ENCODE data around the gene ACTN2.

Gene ACTN2

DNA sequence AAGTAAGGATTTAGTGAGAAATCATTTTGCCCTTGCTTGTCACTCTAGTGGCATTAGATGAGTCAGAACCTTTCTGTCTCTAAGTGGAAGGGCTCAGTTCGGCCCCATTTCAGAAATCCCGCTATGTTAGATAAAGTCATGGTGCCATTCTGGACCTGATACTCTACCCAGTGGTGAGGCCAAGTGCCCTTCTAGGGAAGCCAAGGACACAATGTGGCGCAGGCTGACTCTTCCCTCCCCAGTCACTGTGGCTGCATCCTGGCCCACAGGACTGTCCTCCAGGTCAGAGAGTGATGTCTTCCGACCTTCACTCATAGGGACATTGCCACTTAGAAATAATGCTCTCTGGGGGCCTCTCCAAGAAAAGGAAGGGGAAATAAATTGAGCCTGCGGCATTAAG, 60.5 kb downstream of the ACTN2 start:
- H3K27me3 ChIP-seq (ENCODE audit: insufficient read depth, low read length, poor library complexity, severe bottlenecking) = no peaks in the 10 kb centered on the region
- H3K4me1 ChIP-seq (ENCODE audit: insufficient read depth, low read length, poor library complexity, severe bottlenecking) = no peaks in the 10 kb centered on the region
- no peak overlapping the region for H3K9ac ChIP-seq (ENCODE audit: low read depth, low read length, poor library complexity, severe bottlenecking)
- H4K20me1 ChIP-seq (ENCODE audit: insufficient read depth, low read length, poor library complexity, severe bottlenecking) = no peaks in the 10 kb centered on the region
- H3K9me2 ChIP-seq (replicated peaks; ENCODE audit: low read depth, low read length) = no peaks in the 10 kb centered on the region
- H3K36me3 ChIP-seq (ENCODE audit: insufficient read depth, low read length) = no peaks in the 10 kb centered on the region
- H3F3A ChIP-seq (ENCODE audit: low read depth) = no peaks in the 10 kb centered on the region
- no peak for TF ChIP-seq EZH2phosphoT487 (IDR thresholded peaks at IDR 0.05; ENCODE audit: borderline replicate concordance)
- no peak overlapping the region for H3K4me2 ChIP-seq (ENCODE audit: low read depth, low read length, poor library complexity, severe bottlenecking)
- no peaks in the 10 kb centered on the region for H3K79me2 ChIP-seq (ENCODE audit: insufficient read depth, low read length)
- no peaks in the 10 kb centered on the region for H3K9me3 ChIP-seq (ENCODE audit: insufficient read depth, low read depth, low read length)
- H3K4me3 ChIP-seq (ENCODE audit: low read length, poor library complexity, severe bottlenecking) = no peak overlapping the region
- no peak overlapping the region for H2AFZ ChIP-seq (ENCODE audit: low read length)

DNA sequence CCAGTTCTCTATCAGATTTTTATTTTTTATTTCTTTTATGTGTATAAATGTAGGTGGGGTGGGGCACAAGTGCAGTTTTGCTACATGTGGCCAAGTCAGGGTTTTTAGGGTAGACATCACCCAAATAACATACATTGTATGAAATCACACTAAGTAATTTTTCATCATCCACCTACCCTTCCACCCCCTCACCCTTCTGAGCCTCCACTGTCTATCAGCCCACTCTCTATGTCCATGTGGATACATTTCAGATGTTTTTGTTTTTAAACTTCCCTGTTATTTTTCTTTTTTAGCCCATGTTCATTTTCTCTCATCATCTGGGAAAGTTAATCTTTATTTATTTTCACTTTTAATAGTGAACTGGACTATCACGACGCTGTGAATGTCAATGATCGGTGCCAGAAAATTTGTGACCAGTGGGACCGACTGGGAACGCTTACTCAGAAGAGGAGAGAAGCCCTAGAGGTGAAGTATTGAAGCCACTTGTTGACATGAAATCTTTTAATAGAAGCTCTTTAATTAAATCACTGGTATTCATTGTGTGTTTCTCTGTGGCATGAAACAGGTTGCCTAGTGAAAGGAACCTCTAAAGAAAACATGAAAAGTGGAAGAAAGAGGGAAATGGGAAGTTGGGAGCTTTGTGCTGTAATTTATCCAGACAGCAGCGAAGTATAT, 61.1 kb downstream of the ACTN2 start:
- no peaks in the 10 kb centered on the region for H4K20me1 ChIP-seq (ENCODE audit: insufficient read depth, low read length, poor library complexity, severe bottlenecking)
- H3K4me2 ChIP-seq (ENCODE audit: low read depth, low read length, poor library complexity, severe bottlenecking) = no peak overlapping the region
- H2AFZ ChIP-seq (ENCODE audit: low read length) = no peak overlapping the region
- no peak for TF ChIP-seq EZH2phosphoT487 (IDR thresholded peaks at IDR 0.05; ENCODE audit: borderline replicate concordance)
- TF ChIP-seq, protein P1, sequence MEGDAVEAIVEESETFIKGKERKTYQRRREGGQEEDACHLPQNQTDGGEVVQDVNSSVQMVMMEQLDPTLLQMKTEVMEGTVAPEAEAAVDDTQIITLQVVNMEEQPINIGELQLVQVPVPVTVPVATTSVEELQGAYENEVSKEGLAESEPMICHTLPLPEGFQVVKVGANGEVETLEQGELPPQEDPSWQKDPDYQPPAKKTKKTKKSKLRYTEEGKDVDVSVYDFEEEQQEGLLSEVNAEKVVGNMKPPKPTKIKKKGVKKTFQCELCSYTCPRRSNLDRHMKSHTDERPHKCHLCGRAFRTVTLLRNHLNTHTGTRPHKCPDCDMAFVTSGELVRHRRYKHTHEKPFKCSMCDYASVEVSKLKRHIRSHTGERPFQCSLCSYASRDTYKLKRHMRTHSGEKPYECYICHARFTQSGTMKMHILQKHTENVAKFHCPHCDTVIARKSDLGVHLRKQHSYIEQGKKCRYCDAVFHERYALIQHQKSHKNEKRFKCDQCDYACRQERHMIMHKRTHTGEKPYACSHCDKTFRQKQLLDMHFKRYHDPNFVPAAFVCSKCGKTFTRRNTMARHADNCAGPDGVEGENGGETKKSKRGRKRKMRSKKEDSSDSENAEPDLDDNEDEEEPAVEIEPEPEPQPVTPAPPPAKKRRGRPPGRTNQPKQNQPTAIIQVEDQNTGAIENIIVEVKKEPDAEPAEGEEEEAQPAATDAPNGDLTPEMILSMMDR (conservative IDR thresholded peaks at IDR 0.05; ENCODE audit: low read length) = no peak
- H3K9ac ChIP-seq (ENCODE audit: low read depth, low read length, poor library complexity, severe bottlenecking) = no peak overlapping the region
- no peaks in the 10 kb centered on the region for H3K4me1 ChIP-seq (ENCODE audit: insufficient read depth, low read length, poor library complexity, severe bottlenecking)
- H3K79me2 ChIP-seq (ENCODE audit: insufficient read depth, low read length) = no peaks in the 10 kb centered on the region
- H3K36me3 ChIP-seq (ENCODE audit: insufficient read depth, low read length) = no peaks in the 10 kb centered on the region
- no peaks in the 10 kb centered on the region for H3F3A ChIP-seq (ENCODE audit: low read depth)
- H3K9me2 ChIP-seq (replicated peaks; ENCODE audit: low read depth, low read length) = no peaks in the 10 kb centered on the region
- H3K4me3 ChIP-seq (ENCODE audit: low read length, poor library complexity, severe bottlenecking) = no peak overlapping the region
- no peaks in the 10 kb centered on the region for H3K9me3 ChIP-seq (ENCODE audit: insufficient read depth, low read depth, low read length)
- no peaks in the 10 kb centered on the region for H3K27me3 ChIP-seq (ENCODE audit: insufficient read depth, low read length, poor library complexity, severe bottlenecking)

DNA sequence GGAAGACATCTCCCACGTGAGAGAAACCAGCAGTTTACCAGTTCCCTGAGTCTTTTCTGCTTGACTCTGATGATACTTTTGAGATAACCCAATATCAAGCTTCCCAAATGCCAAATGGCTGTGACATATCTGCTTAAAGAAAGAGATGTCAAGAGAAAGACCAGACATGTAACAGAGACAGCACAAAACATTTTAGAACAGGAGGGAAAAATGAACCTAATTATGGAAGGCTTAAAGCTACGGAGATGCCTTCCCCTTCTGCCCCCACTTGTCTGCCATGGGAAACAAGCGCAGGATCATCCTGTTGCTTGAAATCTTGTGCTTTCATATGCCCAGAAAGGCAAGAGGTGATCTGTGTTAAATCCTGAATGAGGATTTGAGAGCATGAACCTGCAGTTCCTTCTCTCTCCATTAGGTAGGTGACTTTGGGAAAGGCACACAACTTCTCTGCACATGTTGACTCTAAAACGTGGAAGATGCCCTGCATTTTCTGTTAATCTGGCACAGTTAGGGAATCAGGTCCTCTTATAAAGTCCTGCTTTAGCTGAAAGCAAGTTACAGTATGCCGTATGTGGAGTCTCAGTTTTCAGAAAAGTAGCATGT, 62.1 kb downstream of the ACTN2 start:
- Histone ChIP-seq H2AFZ (ENCODE audit: low read length) (peak overlapping the region; percentile 21; the same call in 1 of the 2 replicates), H3K4me1 (ENCODE audit: insufficient read depth, low read length, poor library complexity, severe bottlenecking) (no peaks in the 10 kb centered on the region), H3K36me3 (ENCODE audit: insufficient read depth, low read length) (no peaks in the 10 kb centered on the region), H3K9me2 (replicated peaks; ENCODE audit: low read depth, low read length) (no peaks in the 10 kb centered on the region), H3F3A (ENCODE audit: low read depth) (no peaks in the 10 kb centered on the region), H3K27me3 (ENCODE audit: insufficient read depth, low read length, poor library complexity, severe bottlenecking) (no peaks in the 10 kb centered on the region), H3K4me3 (ENCODE audit: low read length, poor library complexity, severe bottlenecking) (no peak overlapping the region), H3K9ac (ENCODE audit: low read depth, low read length, poor library complexity, severe bottlenecking) (no peak overlapping the region), H3K4me2 (ENCODE audit: low read depth, low read length, poor library complexity, severe bottlenecking) (no peak overlapping the region), H3K9me3 (ENCODE audit: insufficient read depth, low read depth, low read length) (no peaks in the 10 kb centered on the region), H4K20me1 (ENCODE audit: insufficient read depth, low read length, poor library complexity, severe bottlenecking) (no peaks in the 10 kb centered on the region), H3K79me2 (ENCODE audit: insufficient read depth, low read length) (no peaks in the 10 kb centered on the region)
- TF ChIP-seq, protein P1 (conservative IDR thresholded peaks at IDR 0.05; ENCODE audit: low read length) = peak; percentile 38
- no peak for TF ChIP-seq EZH2phosphoT487 (IDR thresholded peaks at IDR 0.05; ENCODE audit: borderline replicate concordance)

All from Loucy (cell line).